HG02885 (cell line): Measurements from ENCODE around the gene RAPGEFL1.
"Not testable (repeated sequence)": the region's sequence is repeated elsewhere in the genome, so short reads cannot be mapped to it uniquely, and the experiment has no call there.

ENCODE experiments used
- ATAC-seq: cut with Tn5 transposase; IDR thresholded peaks from one replicate; pipeline ENCODE4 v1.9.1; 2021; ENCODE audit warnings: mild to moderate bottlenecking; ENCODE audit not compliant: unreplicated experiment, poor library complexity

Gene RAPGEFL1

GRCh38 chr17:40198576-40198975 lies 21.3 kb downstream of the RAPGEFL1 start:
- no peak for ATAC-seq

GRCh38 chr17:40203131-40203530 lies 25.9 kb downstream of the RAPGEFL1 start:
- ATAC-seq = no peak

- not testable (repeated sequence) for ATAC-seq
These were observed 28.9 kb downstream of the RAPGEFL1 start for GRCh38 chr17:40206193-40206592.

GRCh38 chr17:40209404-40210093 lies 32.3 kb downstream of the RAPGEFL1 start:
- ATAC-seq = no peak

GRCh38 chr17:40213914-40214313 lies 36.6 kb downstream of the RAPGEFL1 start:
- ATAC-seq = not testable (repeated sequence)

- ATAC-seq = no peak
These were observed 40.9 kb downstream of the RAPGEFL1 start for GRCh38 chr17:40218006-40218739.

- peak; percentile 87 for ATAC-seq
These were observed 41.7 kb downstream of the RAPGEFL1 start, which contains the start of gene WIPF2 for GRCh38 chr17:40218740-40219593. TSS of gene WIPF2 (plus strand) at chr17:40219304. CDS start at chr17:40256460, 37,156 bp downstream.

GRCh38 chr17:40219594-40220338 lies 42.5 kb downstream of the RAPGEFL1 start:
- ATAC-seq = no peak

- no peak for ATAC-seq
These were observed 47.7 kb downstream of the RAPGEFL1 start for GRCh38 chr17:40224718-40225550.

GRCh38 chr17:40229146-40229545 lies 51.9 kb downstream of the RAPGEFL1 start:
- ATAC-seq = not testable (repeated sequence)

GRCh38 chr17:40230670-40231069 lies 53.4 kb downstream of the RAPGEFL1 start:
- no peak for ATAC-seq

- ATAC-seq = not testable (repeated sequence)
These were observed 54.7 kb downstream of the RAPGEFL1 start for GRCh38 chr17:40231928-40232327.

GRCh38 chr17:40241252-40241834 lies 64.1 kb downstream of the RAPGEFL1 start:
- no peak for ATAC-seq

GRCh38 chr17:40242774-40243173 lies 65.5 kb downstream of the RAPGEFL1 start:
- no peak for ATAC-seq

- ATAC-seq = no peak
These were observed 66.5 kb downstream of the RAPGEFL1 start for GRCh38 chr17:40243761-40244160.

GRCh38 chr17:40244255-40244654 lies 67.0 kb downstream of the RAPGEFL1 start:
- ATAC-seq = no peak
